Skeletal muscle tissue (tissue), 4 donors: ENCODE measurements around the gene SNAPC2. TPM values are rescaled to one million over a fixed set of nuclear protein-coding genes. Genes with fewer than 3 reads are reported as not detected.
"Not testable (repeated sequence)": the region's sequence is repeated elsewhere in the genome, so short reads cannot be mapped to it uniquely, and the experiment has no call there.

ENCODE experiments used
- H3K27ac ChIP-seq: one replicate; pipeline ENCODE4 v1.7.0; 2013; ENCODE audit warnings: mild to moderate bottlenecking, low read depth, low read length, inconsistent platforms
- H3K27me3 ChIP-seq, 3 donors: one replicate each; pipeline ENCODE4 v1.7.0; 2013; ENCODE audit warnings: low read length in 3 of 3; ENCODE audit not compliant: control insufficient read depth in 3 of 3, insufficient read depth in 3 of 3
- H3K36me3 ChIP-seq, 3 donors: one replicate each; pipeline ENCODE4 v1.7.0; 2013; ENCODE audit warnings: low read length in 3 of 3; ENCODE audit not compliant: control insufficient read depth in 3 of 3, insufficient read depth in 3 of 3
- H3K4me1 ChIP-seq, 3 donors: one replicate each; pipeline ENCODE4 v1.7.0; 2013; ENCODE audit warnings: low read length in 3 of 3, mild to moderate bottlenecking in 3 of 3; ENCODE audit not compliant: control insufficient read depth in 3 of 3, insufficient read depth in 3 of 3
- H3K4me3 ChIP-seq, 3 donors: one replicate each; pipeline ENCODE4 v1.7.0; 2013; ENCODE audit warnings: low read length in 3 of 3
- H3K9ac ChIP-seq, 3 donors: one replicate each; pipeline ENCODE4 v1.7.0; 2013; ENCODE audit warnings: low read length in 3 of 3, mild to moderate bottlenecking in 3 of 3, moderate library complexity in 2 of 3, low read depth in 1 of 3
- H3K9me3 ChIP-seq, 3 donors: one replicate each; pipeline ENCODE4 v1.7.0; 2013; ENCODE audit warnings: low read length in 3 of 3; ENCODE audit not compliant: control insufficient read depth in 3 of 3
- total RNA-seq: library from RNA; depleted of rRNA; stranded (reverse); fragments of >200 nt; gene quantifications from one replicate; pipeline ENCODE4 v1.2.3, GENCODE V29; 2014
- donor health status: Osteomylitis.

The SNAPC2 gene
- total RNA-seq, 1 donor from 2014 or later = 6.3 TPM

DNA sequence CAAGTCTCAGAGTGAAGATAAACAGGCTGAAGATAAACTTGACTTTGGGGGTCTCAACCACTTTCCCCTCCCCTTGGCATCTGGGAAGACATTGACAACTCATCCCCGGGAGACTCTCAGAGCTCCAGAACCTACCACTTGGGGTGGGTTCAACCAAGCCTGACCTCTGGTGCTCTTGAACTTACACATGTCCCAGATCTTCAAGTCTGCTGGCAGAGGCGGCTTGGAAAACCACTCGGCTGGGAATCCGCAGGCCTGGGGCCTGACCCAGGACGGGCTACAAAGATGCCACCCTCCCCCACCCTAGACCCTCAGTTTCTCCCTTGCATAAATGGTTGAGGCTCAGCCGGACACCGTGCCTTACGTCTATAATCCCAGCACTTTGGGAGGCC, 31.3 kb upstream of the SNAPC2 start:
- H3K9ac ChIP-seq = no peak overlapping the region
- no peak overlapping the region for H3K4me3 ChIP-seq
- H3K4me1 ChIP-seq = no peaks in the 10 kb centered on the region
- no peaks in the 10 kb centered on the region for H3K36me3 ChIP-seq
- no peak overlapping the region for H3K27ac ChIP-seq
- no peaks in the 10 kb centered on the region for H3K9me3 ChIP-seq
- H3K27me3 ChIP-seq = peaks cover 19 to 31% (median 25%) of the 10 kb centered on the region in 3 donors

DNA sequence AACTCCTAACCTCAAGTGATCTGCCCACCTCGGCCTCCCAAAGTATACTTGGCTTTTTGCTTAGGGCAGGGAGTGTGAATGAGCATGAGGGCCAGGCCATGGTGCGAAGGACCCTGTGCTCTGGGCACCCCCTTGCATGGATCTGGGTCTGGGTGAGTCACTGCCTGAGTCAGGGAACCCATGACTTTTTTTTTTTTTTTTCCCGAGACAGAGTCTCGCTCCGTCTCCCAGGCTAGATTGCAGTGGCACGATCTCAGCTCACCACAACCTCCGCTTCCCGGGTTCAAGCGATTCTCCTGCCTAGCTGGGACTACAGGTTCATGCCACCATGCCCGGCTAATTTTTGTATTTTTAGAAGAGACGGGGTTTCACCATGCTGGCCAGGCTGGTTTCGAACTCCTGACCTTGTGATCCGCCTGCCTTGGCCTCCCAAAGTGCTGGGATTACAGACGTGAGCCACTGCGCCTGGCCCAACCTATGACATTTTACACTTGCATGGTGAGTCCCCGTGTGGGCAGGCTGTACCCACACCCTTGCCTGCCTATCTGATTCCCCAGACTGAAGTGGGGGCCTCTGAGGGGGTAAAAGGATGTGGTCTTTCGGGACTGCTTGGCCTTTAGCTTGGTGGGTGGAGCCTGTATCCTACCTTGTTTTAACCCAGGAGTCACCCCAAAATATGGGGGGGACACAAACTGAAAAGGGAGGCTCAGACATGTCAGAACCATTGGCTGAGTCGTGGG, 26.6 kb upstream of the SNAPC2 start:
- not testable (repeated sequence) for H3K9me3 ChIP-seq

DNA sequence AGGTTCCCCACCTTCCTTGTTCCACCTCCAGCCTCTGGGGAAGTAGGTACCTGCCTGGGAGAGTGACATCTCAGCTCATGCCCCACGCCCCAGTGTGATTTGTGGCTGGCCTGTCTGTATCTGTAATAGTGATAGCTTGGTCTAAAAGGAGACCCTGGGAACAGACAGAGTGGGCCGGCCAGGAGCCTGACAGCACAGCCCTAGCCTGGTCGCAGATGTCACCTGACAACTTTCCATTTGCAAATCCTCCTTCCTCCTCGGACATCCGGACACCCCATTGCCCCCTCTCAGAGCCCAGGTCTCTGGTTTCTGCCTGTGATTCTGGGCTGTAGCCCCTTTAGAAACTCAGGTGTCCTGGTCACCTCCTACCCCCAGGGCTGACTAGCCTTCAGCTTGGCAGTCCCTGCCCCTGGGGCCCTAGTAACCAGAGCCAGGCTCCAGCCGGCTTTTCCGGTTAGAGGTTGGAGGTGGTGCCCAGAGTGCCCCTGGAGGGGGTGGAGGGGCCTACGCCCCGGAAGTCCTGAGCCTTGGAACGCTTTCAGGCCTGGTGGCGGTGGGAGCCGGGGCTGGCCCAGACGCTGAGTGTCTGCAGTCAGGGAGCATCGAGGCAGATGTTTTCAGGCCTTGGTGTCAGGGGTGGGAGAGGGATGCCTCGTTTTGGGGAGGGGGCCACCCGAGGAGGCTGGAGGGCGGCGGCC, 25.4 kb upstream of the SNAPC2 start:
- H3K27me3 ChIP-seq = peaks cover 16 to 37% (median 19%) of the 10 kb centered on the region in 3 donors
- no peak overlapping the region for H3K27ac ChIP-seq
- peaks cover 0 to 2% (median 0%) of the 10 kb centered on the region in 3 donors for H3K9me3 ChIP-seq

More for the DNA sequence above, 26.6 kb upstream of the SNAPC2 start:
- H3K36me3 ChIP-seq, H3K27ac ChIP-seq, H3K4me3 ChIP-seq, H3K4me1 ChIP-seq, H3K9ac ChIP-seq: not testable (repeated sequence)
- H3K27me3 ChIP-seq = peaks cover 21 to 37% (median 28%) of the 10 kb centered on the region in 3 donors

DNA sequence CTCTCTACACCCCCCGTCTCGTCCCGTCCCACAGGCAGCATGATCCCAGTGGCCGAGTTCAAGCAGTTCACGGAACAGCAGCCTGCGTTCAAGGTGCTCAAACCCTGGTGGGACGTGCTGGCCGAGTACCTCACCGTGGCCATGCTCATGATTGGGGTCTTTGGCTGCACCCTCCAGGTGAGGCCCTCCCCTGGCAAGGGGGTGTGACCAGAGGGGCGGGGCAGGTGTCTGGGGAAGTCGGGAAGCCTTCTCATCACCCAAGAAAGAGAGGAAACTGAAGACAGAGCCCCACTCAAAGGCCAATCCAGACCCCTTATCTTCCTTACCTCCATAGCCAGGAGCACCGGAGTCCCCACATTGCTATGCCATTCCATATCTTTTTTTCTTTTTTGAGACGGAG, 24.6 kb upstream of the SNAPC2 start:
- Histone ChIP-seq H3K4me3 (no peak overlapping the region), H3K4me1 (peaks cover 4 to 6% (median 5%) of the 10 kb centered on the region in 3 donors), H3K27me3 (peaks cover 16 to 33% (median 19%) of the 10 kb centered on the region in 3 donors), H3K9ac (no peak overlapping the region), H3K27ac (no peak overlapping the region), H3K36me3 (no peaks in the 10 kb centered on the region), H3K9me3 (peaks cover 0 to 2% (median 0%) of the 10 kb centered on the region in 3 donors)

More for the DNA sequence above, 25.4 kb upstream of the SNAPC2 start:
- no peak overlapping the region for H3K4me3 ChIP-seq
- H3K4me1 ChIP-seq = no peaks in the 10 kb centered on the region
- H3K9ac ChIP-seq = no peak overlapping the region
- H3K36me3 ChIP-seq = no peaks in the 10 kb centered on the region

DNA sequence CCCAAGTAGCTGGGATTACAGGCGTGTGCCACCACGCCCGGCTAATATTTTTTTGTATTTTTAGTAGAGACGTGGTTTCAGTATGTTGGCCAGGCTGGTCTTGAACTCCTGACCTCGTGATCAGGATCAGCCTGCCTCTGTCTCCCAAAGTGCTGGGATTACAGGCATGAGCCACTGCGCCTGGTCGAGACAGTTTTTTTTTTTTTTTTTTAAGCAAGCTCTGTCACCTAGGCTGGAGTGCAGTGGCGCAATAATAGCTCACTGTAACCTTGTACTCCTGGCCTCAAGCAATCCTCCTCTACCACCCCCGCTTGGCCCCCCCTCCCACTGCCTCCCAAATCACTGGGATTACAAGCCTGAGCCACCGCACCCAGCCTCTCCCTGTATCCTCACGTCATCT, 22.8 kb upstream of the SNAPC2 start:
- Histone ChIP-seq H3K4me1 (peaks cover 5 to 10% (median 9%) of the 10 kb centered on the region in 3 donors), H3K36me3 (no peaks in the 10 kb centered on the region), H3K4me3 (no peak overlapping the region), H3K9ac (no peak overlapping the region), H3K9me3 (peaks cover 0 to 2% (median 0%) of the 10 kb centered on the region in 3 donors), H3K27me3 (peaks cover 16 to 32% (median 17%) of the 10 kb centered on the region in 3 donors), H3K27ac (no peak overlapping the region)

DNA sequence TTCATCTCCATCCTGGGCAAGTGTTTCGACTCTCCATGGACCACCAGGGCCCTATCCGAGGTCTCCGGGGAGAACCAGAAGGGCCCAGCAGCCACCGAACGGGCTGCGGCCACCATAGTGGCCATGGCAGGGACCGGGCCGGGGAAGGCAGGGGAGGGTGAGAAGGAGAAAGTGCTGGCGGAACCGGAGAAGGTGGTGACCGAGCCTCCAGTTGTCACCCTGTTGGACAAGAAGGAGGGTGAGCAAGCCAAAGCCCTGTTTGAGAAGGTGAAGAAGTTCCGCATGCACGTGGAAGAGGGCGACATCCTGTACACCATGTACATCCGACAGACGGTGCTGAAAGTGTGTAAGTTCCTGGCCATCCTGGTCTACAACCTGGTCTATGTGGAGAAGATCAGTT, 21.2 kb upstream of the SNAPC2 start:
- no peak overlapping the region for H3K27ac ChIP-seq
- H3K4me1 ChIP-seq = peaks cover 12 to 19% (median 19%) of the 10 kb centered on the region in 3 donors
- H3K27me3 ChIP-seq = peaks cover 12 to 23% (median 14%) of the 10 kb centered on the region in 3 donors
- H3K36me3 ChIP-seq = no peaks in the 10 kb centered on the region
- H3K9me3 ChIP-seq = peaks cover 0 to 2% (median 0%) of the 10 kb centered on the region in 3 donors
- no peak overlapping the region for H3K4me3 ChIP-seq
- H3K9ac ChIP-seq = no peak overlapping the region

DNA sequence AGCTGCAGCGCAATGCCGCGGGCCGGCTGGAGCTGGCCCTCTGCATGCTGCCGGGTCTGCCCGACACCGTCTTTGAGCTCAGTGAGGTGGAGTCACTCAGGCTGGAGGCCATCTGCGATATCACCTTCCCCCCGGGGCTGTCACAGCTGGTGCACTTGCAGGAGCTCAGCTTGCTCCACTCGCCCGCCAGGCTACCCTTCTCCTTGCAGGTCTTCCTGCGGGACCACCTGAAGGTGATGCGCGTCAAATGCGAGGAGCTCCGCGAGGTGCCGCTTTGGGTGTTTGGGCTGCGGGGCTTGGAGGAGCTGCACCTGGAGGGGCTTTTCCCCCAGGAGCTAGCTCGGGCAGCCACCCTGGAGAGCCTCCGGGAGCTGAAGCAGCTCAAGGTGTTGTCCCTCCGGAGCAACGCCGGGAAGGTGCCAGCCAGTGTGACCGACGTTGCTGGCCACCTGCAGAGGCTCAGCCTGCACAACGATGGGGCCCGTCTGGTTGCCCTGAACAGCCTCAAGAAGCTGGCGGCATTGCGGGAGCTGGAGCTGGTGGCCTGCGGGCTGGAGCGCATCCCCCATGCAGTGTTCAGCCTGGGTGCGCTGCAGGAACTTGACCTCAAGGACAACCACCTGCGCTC, 20.3 kb upstream of the SNAPC2 start:
- Histone ChIP-seq H3K27ac (no peak overlapping the region), H3K4me1 (peaks cover 19 to 26% (median 25%) of the 10 kb centered on the region in 3 donors), H3K9ac (peak overlapping the region in 1 of 3 donors; percentile 57), H3K9me3 (peaks cover 0 to 2% (median 0%) of the 10 kb centered on the region in 3 donors), H3K27me3 (peaks cover 3 to 14% (median 8%) of the 10 kb centered on the region in 3 donors), H3K36me3 (peaks cover 0 to 4% (median 2%) of the 10 kb centered on the region in 3 donors), H3K4me3 (no peak overlapping the region)

DNA sequence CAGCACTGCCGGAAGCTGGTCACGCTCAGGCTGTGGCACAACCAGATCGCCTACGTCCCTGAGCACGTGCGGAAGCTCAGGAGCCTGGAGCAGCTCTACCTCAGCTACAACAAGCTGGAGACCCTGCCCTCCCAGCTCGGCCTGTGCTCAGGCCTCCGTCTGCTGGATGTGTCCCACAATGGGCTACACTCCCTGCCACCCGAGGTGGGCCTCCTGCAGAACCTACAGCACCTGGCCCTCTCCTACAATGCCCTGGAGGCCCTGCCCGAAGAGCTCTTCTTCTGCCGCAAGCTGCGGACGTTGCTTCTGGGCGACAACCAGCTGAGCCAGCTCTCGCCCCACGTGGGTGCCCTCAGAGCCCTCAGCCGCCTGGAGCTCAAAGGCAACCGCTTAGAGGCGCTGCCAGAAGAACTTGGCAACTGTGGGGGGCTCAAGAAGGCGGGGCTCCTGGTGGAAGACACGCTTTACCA, 19.7 kb upstream of the SNAPC2 start:
- H3K9me3 ChIP-seq = peaks cover 0 to 2% (median 0%) of the 10 kb centered on the region in 3 donors
- H3K27me3 ChIP-seq = peaks cover 0 to 9% (median 2%) of the 10 kb centered on the region in 3 donors
- H3K27ac ChIP-seq = no peak overlapping the region
- H3K4me3 ChIP-seq = no peak overlapping the region
- peaks cover 25 to 31% (median 31%) of the 10 kb centered on the region in 3 donors for H3K4me1 ChIP-seq
- H3K36me3 ChIP-seq = peaks cover 0 to 6% (median 4%) of the 10 kb centered on the region in 3 donors
- peak overlapping the region in 1 of 3 donors; percentile 57 for H3K9ac ChIP-seq

DNA sequence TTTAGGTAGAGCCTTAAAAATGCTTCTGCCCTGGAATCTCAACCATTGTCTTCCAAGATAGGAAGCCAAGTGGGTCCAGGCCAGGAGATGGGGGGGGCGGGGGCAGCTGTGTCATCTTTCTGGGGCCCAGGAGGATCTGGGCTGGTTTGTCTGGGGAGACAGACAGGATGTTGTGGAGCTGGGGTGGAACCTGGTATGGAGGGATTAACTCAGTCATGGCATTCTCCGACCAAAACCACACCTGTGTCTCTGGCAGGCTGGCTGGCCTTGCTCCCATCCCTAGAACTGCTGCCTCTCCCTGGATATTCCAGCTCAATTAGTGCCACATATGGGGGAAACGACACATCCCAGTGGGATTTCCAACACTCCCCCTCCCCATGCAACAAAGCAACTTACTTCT, 19.2 kb upstream of the SNAPC2 start:
- H3K27me3 ChIP-seq = peaks cover 0 to 7% (median 0%) of the 10 kb centered on the region in 3 donors
- peaks cover 25 to 36% (median 31%) of the 10 kb centered on the region in 3 donors for H3K4me1 ChIP-seq
- H3K9me3 ChIP-seq = peaks cover 0 to 2% (median 0%) of the 10 kb centered on the region in 3 donors
- H3K9ac ChIP-seq = peak overlapping the region in 1 of 3 donors; percentile 57
- no peak overlapping the region for H3K4me3 ChIP-seq
- H3K27ac ChIP-seq = no peak overlapping the region
- peaks cover 4 to 11% (median 7%) of the 10 kb centered on the region in 3 donors for H3K36me3 ChIP-seq
